Uterus (tissue), 4 donors: ENCODE results near the gene TRPC4AP. TPM values are rescaled to one million over a fixed set of nuclear protein-coding genes. Genes with fewer than 3 reads are reported as not detected.

Source experiments
- DNase-seq, 2 donors: peaks; one replicate each; pipeline ENCODE4 v3.0.0-alpha.2; 2019 to 2020
- H3K27ac ChIP-seq, 2 donors: fragments of 200-600 bp; sonication (generic); 1 replicate in 1 of 2; 2 replicates in 1 of 2; pipeline ENCODE4 v1.5.1; 2016 to 2018
- H3K27me3 ChIP-seq, 2 donors: fragments of 200-600 bp; sonication (generic); one replicate each; pipeline ENCODE4 v1.5.1; 2018 to 2019; ENCODE audit warnings: control low read depth in 1 of 2
- H3K36me3 ChIP-seq, 2 donors: fragments of 200-600 bp; sonication (generic); one replicate each; pipeline ENCODE4 v1.5.1; 2019; ENCODE audit warnings: control low read depth in 1 of 2
- H3K4me1 ChIP-seq, 2 donors: fragments of 200-600 bp; sonication (generic); one replicate each; pipeline ENCODE4 v1.5.1; 2018 to 2019; ENCODE audit warnings: control low read depth in 1 of 2
- H3K4me3 ChIP-seq, 2 donors: fragments of 200-600 bp; sonication (generic); 1 replicate in 1 of 2; 2 replicates in 1 of 2; pipeline ENCODE4 v1.5.1; 2018 to 2019; ENCODE audit warnings: mild to moderate bottlenecking in 1 of 2
- H3K9me3 ChIP-seq, 2 donors: fragments of 200-600 bp; sonication (generic); one replicate each; pipeline ENCODE4 v1.5.1; 2019; ENCODE audit warnings: control low read depth in 1 of 2
- POLR2A ChIP-seq, 2 donors: fragments of 450-650 bp; IDR thresholded peaks; one replicate each; pipeline ENCODE4 v1.6.1; 2016; ENCODE audit warnings: antibody characterized with exemption in 2 of 2, mild to moderate bottlenecking in 1 of 2, moderate library complexity in 1 of 2
- intact Hi-C: fragments of 100-400 bp; cut with DNase I; formaldehyde crosslinking; loops from one replicate; pipeline ENCODE4 v1.15.1; 2023; ENCODE audit warnings: low total_unique reads
- total RNA-seq, 4 donors: library from RNA; depleted of rRNA in 3 of 4; stranded (reverse); fragments of >200 nt in 3 of 4; gene quantifications; one replicate each; pipeline versions ENCODE4 v1.1.0 to v1.2.4, GENCODE V29; 2014 to 2023
- TF ChIP-seq, protein P1 (sequence below), 4 experiments: fragments of 200-600 bp in 2 of 4; fragments of 450-650 bp in 2 of 4; sonication (generic) in 2 of 4; IDR thresholded peaks; one replicate each; pipeline ENCODE4 v1.5.1; 2016 to 2019; ENCODE audit warnings: antibody characterized with exemption in 4 of 4, mild to moderate bottlenecking in 2 of 4, moderate library complexity in 1 of 4
- donor health status: DM: yes; HTN: yes; CAD: no.

The TRPC4AP gene
- total RNA-seq, 4 donors from 2014 or later, result 20.0 to 77.5 (median 49.6) TPM

DNA sequence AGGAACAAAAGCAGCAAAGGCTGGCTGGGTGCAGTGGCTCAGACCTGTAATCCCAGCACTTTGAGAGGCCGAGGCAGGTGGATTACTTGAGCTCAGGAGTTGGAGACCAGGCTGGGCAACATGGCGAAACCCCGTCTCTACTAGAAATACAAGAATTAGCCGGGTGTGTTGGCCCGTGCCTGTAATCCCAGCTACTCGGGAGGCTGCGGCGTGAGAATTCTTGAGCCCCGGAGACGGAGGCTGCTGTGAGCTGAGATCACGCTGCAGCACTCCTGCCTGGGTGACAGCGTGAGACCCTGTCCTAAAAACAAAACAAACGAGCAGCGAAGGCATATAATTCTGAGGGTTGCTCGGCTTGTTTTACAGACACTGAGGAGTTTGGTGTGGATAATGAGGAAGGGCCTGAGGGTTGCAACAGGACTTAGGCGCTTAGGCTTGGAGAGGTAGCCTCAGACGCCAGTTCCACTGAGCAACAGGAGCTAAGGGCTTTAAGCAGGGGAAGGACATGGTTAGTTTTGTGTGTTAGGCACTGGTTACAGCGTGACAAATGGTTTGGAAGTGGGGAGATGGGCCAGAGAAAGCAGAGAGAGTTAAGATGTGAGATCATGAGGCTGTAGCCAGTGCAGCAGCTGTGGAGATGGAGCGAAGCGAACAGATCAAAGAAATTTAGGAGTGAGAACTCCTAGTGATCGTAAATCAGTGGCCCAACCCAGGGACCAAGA lies 135.7 kb downstream of the TRPC4AP start:
- Histone ChIP-seq H3K36me3 (no peaks in the 10 kb centered on the region), H3K4me1 (no peaks in the 10 kb centered on the region), H3K4me3 (no peak overlapping the region), H3K27me3 (no peaks in the 10 kb centered on the region), H3K9me3 (no peaks in the 10 kb centered on the region), H3K27ac (no peak overlapping the region)
- TF ChIP-seq, protein P1, sequence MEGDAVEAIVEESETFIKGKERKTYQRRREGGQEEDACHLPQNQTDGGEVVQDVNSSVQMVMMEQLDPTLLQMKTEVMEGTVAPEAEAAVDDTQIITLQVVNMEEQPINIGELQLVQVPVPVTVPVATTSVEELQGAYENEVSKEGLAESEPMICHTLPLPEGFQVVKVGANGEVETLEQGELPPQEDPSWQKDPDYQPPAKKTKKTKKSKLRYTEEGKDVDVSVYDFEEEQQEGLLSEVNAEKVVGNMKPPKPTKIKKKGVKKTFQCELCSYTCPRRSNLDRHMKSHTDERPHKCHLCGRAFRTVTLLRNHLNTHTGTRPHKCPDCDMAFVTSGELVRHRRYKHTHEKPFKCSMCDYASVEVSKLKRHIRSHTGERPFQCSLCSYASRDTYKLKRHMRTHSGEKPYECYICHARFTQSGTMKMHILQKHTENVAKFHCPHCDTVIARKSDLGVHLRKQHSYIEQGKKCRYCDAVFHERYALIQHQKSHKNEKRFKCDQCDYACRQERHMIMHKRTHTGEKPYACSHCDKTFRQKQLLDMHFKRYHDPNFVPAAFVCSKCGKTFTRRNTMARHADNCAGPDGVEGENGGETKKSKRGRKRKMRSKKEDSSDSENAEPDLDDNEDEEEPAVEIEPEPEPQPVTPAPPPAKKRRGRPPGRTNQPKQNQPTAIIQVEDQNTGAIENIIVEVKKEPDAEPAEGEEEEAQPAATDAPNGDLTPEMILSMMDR (IDR thresholded peaks at IDR 0.05), result no peak
- TF ChIP-seq POLR2A (IDR thresholded peaks at IDR 0.05), result no peak
- DNase-seq, result no peak
- intact Hi-C loops, result loop anchor here (5.0 kb wide), 1 partner anchor 85 kb away; the partner anchor contains the start of gene GGT7

DNA sequence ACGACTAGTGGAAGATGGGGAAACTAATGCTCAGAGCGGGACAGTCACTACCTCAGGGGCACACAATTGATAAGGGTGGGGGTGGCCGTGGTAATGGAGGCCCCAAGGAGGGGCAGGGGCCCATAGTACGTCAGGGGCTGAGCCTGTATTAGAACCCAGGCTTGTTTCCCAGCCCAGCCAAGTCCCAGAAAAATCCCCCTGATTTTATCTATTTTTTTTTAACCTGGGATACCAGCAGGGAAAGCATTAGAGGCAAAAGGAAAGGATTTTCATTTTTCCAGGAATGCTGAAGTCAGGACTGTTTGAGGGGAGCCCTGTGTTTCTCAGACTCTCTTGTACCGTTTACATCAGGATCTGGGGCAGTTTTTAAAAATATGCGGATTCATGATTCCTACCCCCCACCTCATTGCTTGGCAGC lies 136.6 kb downstream of the TRPC4AP start:
- no peaks in the 10 kb centered on the region for H3K4me1 ChIP-seq
- no peaks in the 10 kb centered on the region for H3K9me3 ChIP-seq
- H3K36me3 ChIP-seq, result no peaks in the 10 kb centered on the region
- TF ChIP-seq, protein P1 (IDR thresholded peaks at IDR 0.05), result no peak
- intact Hi-C loops, result loop anchor here (5.0 kb wide), 1 partner anchor 84 kb away; the partner anchor contains the start of gene GGT7
- DNase-seq, result no peak
- H3K4me3 ChIP-seq, result peak overlapping the region; percentile 64 to 84
- no peaks in the 10 kb centered on the region for H3K27me3 ChIP-seq
- H3K27ac ChIP-seq, result peak overlapping the region; percentile 91 to 92

DNA sequence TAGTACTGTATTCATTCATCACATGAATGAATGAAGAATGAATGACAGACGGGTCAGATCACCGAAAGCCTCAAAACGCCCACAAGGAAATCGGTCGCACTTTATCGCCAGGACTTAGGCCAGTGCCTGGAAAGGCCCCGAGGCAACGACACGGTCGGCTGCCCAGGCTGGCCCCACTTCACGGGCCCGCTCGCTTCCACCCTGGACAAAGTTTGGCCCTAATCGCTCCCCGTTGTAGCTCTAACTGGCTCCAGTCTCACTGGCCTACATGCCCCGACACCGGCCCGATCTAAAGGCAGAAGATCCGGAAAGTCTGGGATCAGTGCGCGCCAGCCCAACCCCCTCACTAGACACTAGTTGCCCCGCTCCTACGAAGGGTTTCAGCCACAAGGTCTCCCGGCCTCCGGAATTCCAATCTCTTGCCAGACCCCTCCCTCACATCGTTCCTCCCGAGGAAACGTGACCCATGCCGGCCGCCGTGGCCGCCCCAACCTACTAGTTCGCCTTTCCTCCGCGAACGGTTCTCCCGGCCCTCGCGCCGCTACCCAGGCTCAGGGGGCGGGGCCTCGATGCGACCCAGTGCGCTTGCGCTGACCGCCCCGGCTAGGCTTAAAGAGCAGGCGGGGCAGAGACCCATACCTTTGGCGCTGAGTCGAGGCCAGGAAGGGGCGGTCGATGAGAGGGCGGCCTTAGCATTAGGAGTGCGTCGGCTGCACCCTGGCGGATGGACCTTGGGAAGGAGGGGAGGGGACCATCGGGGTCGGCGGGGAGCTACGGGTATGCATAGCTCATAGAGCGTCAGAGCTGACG lies 137.2 kb downstream of the TRPC4AP start, which contains the start of the genes GSS and MYH7B:
GSS (minus strand) TSS at position 576 of the 810 bp plus-strand sequence. CDS start 3,954 bp downstream, outside the sequence.
MYH7B (plus strand) TSS at position 638 of the 810 bp plus-strand sequence. CDS start 22,138 bp downstream, outside the sequence.
- H3K27ac ChIP-seq, result peak within 1 kb of the TSS; percentile 91 to 92
- no peaks in the 10 kb centered on the region for H3K4me1 ChIP-seq

DNA sequence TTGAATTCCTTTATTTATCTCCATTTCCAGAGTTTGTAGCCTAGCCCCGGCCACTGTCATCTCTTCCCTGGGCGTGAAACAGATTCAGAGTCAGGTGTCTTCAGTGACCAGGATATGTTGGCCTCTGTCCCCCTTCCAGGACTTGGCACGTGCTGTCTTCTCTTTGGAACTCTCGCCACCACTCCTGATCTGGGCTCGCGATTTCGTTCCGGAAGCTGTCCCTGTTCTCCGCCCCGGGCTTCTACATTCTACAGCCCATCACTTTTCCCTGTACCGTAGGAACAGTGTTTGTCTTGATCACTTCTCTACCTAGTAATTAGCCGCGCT lies 137.7 kb downstream of the TRPC4AP start:
- Histone ChIP-seq H3K27ac (peak overlapping the region; percentile 91 to 92), H3K9me3 (no peaks in the 10 kb centered on the region), H3K4me1 (no peaks in the 10 kb centered on the region), H3K36me3 (no peaks in the 10 kb centered on the region), H3K27me3 (no peaks in the 10 kb centered on the region), H3K4me3 (peak overlapping the region; percentile 64 to 84)
- intact Hi-C loops, result loop anchor here (5.0 kb wide), 1 partner anchor 83 kb away; the partner anchor contains the start of gene GGT7
- peak in 1 of 2 donors; percentile 27 for DNase-seq
- TF ChIP-seq, protein P1 (IDR thresholded peaks at IDR 0.05), result no peak
- no peak for TF ChIP-seq POLR2A (IDR thresholded peaks at IDR 0.05)

More for the DNA sequence above, 137.2 kb downstream of the TRPC4AP start, which contains the start of the genes GSS and MYH7B:
- Histone ChIP-seq H3K36me3 (no peaks in the 10 kb centered on the region), H3K9me3 (no peaks in the 10 kb centered on the region), H3K4me3 (peak within 1 kb of the TSS; percentile 64 to 84), H3K27me3 (no peaks in the 10 kb centered on the region)
- intact Hi-C loops, result loop anchor here (5.0 kb wide), 1 partner anchor 83 kb away; the partner anchor contains the start of gene GGT7
- peak; percentile 97 to 99 for DNase-seq
- peak; percentile 82 for TF ChIP-seq POLR2A (IDR thresholded peaks at IDR 0.05)
- TF ChIP-seq, protein P1 (IDR thresholded peaks at IDR 0.05), result peak; percentile 44 to 72 (median 60)
